Peyer's patch (tissue), 4 donors: ENCODE data around the gene RNASE8.

Experiments
- POLR2A ChIP-seq, 2 donors: fragments of 450-650 bp; IDR thresholded peaks; one replicate each; pipeline ENCODE4 v1.5.1; 2017; ENCODE audit warnings: antibody characterized with exemption in 2 of 2, mild to moderate bottlenecking in 2 of 2, moderate library complexity in 2 of 2
- TF ChIP-seq, protein P1 (sequence below), 6 experiments: fragments of 450-650 bp in 4 of 6; fragments of 200-600 bp in 2 of 6; sonication (generic) in 1 of 6; IDR thresholded peaks; one replicate each; pipeline ENCODE4 v1.5.1; 2017 to 2019; ENCODE audit warnings: antibody characterized with exemption in 6 of 6, mild to moderate bottlenecking in 3 of 6, moderate library complexity in 1 of 6

DNA sequence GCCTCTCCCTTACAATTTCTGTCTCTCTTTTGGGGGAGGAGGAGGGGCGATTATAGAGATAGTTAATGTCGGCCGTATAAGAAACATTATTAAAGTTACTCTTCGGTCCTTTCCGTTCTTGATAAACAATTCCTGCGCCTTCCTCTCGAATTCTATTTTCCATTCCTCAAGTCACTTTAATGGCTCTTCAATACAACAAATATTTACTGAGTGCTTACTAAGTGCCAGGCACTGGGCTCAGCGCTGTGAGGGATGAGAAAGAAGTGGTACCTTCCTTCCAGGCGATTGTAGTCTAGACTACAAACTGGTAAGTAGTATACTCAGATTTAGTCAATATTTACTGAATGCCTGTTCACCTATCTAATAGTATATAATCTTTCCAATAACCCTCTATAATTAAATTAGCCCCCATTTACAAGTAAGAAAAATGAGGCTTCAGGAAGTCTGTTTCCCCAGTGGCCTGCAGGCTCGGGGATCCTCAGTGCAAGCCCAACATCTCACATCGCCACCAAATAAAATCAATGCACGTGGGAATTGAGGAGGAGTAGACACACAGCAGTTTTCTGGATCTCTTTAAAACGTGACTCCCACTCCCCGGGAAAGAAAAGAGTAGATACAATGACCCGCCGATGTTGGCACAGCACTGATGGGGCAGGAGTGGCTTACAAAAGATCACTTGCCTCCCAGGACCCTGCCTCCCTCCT, 41.4 kb downstream of the RNASE8 start:
- no peak for TF ChIP-seq POLR2A (IDR thresholded peaks at IDR 0.05)
- TF ChIP-seq, protein P1, sequence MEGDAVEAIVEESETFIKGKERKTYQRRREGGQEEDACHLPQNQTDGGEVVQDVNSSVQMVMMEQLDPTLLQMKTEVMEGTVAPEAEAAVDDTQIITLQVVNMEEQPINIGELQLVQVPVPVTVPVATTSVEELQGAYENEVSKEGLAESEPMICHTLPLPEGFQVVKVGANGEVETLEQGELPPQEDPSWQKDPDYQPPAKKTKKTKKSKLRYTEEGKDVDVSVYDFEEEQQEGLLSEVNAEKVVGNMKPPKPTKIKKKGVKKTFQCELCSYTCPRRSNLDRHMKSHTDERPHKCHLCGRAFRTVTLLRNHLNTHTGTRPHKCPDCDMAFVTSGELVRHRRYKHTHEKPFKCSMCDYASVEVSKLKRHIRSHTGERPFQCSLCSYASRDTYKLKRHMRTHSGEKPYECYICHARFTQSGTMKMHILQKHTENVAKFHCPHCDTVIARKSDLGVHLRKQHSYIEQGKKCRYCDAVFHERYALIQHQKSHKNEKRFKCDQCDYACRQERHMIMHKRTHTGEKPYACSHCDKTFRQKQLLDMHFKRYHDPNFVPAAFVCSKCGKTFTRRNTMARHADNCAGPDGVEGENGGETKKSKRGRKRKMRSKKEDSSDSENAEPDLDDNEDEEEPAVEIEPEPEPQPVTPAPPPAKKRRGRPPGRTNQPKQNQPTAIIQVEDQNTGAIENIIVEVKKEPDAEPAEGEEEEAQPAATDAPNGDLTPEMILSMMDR (IDR thresholded peaks at IDR 0.05) = no peak
